Measurements from ENCODE around the gene CCDC174. TPM values are rescaled to one million over a fixed set of nuclear protein-coding genes. Genes with fewer than 3 reads are reported as not detected.

CCDC174 gene
- total and polyA plus RNA-seq, 7 donors, result 10.6 to 24.1 (median 13.5) TPM

DNA sequence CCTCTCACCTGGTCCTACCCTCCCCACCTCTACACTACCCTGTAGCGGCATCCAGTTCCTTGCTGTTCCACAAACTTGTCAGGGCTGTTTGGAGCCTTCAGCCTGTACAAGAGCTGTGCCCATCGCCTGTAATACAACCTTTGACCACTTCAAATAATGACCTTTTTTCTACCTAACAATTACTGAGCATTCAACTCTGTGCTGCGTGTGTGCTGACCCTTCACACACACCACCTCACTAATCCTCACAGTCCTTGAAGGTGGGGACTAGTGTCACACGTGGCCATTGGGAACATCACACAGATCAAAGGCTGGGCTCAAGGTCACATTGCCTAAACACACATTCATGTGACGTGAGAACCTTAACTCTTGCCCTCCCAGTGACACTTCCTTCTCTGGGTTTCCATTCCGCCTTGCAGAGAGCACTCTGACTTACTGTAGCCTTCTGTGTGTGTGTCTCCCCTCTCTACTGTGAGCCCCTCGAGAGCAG is 26.5 kb downstream of the CCDC174 start:
- Histone ChIP-seq H3K4me3 (no peak overlapping the region), H3K9me3 (no peaks in the 10 kb centered on the region), H3K4me1 (no peaks in the 10 kb centered on the region), H3K27ac (no peak overlapping the region), H3K36me3 (ENCODE audit: insufficient read depth in 1 of 2, low read depth in 1 of 2) (peaks cover 0 to 17% of the 10 kb centered on the region in 2 donors), H3K27me3 (ENCODE audit: insufficient read depth in 3 of 3, low read length in 2 of 3) (no peaks in the 10 kb centered on the region)
- intact Hi-C loops (cut with DNase I), result loop anchor here in 1 of 2 donors (5.0 kb wide), 1 partner anchor 104 kb away; no protein-coding TSS in a partner anchor
- no peak for DNase-seq
- no peak for ATAC-seq
- 60 to 65% (median 62%) methylated on average over 7 of the region's 7 CpGs for WGBS, 3 donors
- TF ChIP-seq, protein P1, sequence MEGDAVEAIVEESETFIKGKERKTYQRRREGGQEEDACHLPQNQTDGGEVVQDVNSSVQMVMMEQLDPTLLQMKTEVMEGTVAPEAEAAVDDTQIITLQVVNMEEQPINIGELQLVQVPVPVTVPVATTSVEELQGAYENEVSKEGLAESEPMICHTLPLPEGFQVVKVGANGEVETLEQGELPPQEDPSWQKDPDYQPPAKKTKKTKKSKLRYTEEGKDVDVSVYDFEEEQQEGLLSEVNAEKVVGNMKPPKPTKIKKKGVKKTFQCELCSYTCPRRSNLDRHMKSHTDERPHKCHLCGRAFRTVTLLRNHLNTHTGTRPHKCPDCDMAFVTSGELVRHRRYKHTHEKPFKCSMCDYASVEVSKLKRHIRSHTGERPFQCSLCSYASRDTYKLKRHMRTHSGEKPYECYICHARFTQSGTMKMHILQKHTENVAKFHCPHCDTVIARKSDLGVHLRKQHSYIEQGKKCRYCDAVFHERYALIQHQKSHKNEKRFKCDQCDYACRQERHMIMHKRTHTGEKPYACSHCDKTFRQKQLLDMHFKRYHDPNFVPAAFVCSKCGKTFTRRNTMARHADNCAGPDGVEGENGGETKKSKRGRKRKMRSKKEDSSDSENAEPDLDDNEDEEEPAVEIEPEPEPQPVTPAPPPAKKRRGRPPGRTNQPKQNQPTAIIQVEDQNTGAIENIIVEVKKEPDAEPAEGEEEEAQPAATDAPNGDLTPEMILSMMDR (IDR thresholded peaks at IDR 0.05), result no peak

DNA sequence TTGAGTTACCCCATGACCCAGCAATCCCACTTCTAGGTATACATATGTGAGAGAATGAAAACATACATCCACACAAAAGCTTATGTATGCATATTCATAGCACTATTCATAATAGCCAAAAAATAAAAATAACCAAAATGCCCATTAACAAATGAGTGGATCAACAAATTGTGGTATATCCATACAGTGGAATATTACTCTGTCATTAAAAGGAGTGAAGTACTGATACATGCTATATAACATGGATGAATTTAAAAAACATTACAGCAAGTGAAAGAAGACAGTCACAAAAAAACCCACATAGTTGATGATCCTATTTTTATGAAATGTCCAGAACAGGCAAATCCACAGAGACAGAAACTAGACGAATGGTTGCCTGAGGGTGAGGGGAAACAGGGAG is 28.6 kb downstream of the CCDC174 start:
- H3K36me3 ChIP-seq (ENCODE audit: insufficient read depth in 1 of 2, low read depth in 1 of 2), result peaks cover 0 to 8% of the 10 kb centered on the region in 2 donors
- DNase-seq (no peak), ATAC-seq (no peak)
- intact Hi-C loops (cut with DNase I), result no loop called here
- no peak overlapping the region for H3K4me3 ChIP-seq
- TF ChIP-seq, protein P1 (IDR thresholded peaks at IDR 0.05), result no peak
- no peak overlapping the region for H3K27ac ChIP-seq
- no peaks in the 10 kb centered on the region for H3K9me3 ChIP-seq
- no peaks in the 10 kb centered on the region for H3K4me1 ChIP-seq
- no peaks in the 10 kb centered on the region for H3K27me3 ChIP-seq (ENCODE audit: insufficient read depth in 3 of 3, low read length in 2 of 3)
- 90 to 96% (median 92%) methylated on average over 1 of the region's 1 CpG for WGBS, 3 donors

DNA sequence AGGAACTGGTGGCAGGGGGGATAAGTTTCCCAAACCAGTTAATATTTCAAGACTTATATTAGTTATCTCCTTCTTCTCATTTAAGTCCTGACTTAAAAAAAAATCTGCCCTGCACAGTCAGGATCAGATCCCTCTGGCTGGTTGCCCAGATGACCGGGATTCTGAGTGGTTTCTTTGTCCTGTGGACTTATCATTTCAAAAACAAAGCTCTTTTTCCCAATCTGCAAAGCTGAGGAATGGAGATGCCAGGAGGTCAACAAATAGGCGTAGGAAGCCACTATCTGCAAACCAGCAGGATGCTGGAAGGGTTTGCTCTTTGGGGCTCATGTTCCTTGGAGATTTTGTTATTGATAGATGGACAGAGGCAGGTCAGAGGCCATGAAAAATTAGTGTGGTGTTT is 29.2 kb downstream of the CCDC174 start:
- intact Hi-C loops (cut with DNase I), result no loop called here
- peaks cover 0 to 5% of the 10 kb centered on the region in 2 donors for H3K36me3 ChIP-seq (ENCODE audit: insufficient read depth in 1 of 2, low read depth in 1 of 2)
- TF ChIP-seq, protein P1 (IDR thresholded peaks at IDR 0.05), result no peak
- no peak for DNase-seq
- no peak for ATAC-seq
- H3K4me1 ChIP-seq, result no peaks in the 10 kb centered on the region
- H3K27me3 ChIP-seq (ENCODE audit: insufficient read depth in 3 of 3, low read length in 2 of 3), result no peaks in the 10 kb centered on the region
- no peaks in the 10 kb centered on the region for H3K9me3 ChIP-seq
- H3K4me3 ChIP-seq, result no peak overlapping the region
- no peak overlapping the region for H3K27ac ChIP-seq
- WGBS, 3 donors, result 42 to 45% (median 42%) methylated on average over 2 of the region's 2 CpGs

DNA sequence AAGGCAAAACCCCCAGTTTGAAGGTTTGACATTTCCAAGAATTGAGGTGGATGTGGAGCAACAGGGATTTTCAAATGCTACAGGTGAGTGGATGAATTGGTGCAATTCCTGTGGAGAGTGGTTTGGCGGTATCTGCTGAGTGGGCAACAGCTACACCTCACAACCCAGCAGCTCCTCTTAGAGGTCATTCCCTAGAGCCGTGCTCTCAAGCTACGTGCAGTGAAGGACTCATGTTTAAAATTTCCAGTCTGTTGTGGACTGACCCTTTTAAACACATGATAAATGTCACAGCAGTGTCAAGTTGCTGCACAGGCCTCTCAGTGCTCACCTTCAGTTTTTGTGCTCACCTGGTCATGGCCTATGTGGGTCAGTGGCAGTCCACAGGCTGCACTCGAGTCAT is 32.9 kb downstream of the CCDC174 start:
- intact Hi-C loops (cut with DNase I), result no loop called here
- TF ChIP-seq, protein P1 (IDR thresholded peaks at IDR 0.05), result no peak
- no peak overlapping the region for H3K27ac ChIP-seq
- H3K36me3 ChIP-seq (ENCODE audit: insufficient read depth in 1 of 2, low read depth in 1 of 2), result no peaks in the 10 kb centered on the region
- DNase-seq, result no peak
- no peaks in the 10 kb centered on the region for H3K4me1 ChIP-seq
- ATAC-seq, result no peak
- H3K27me3 ChIP-seq (ENCODE audit: insufficient read depth in 3 of 3, low read length in 2 of 3), result no peaks in the 10 kb centered on the region
- WGBS, 3 donors, result 94 to 97% (median 94%) methylated on average over 4 of the region's 4 CpGs
- no peaks in the 10 kb centered on the region for H3K9me3 ChIP-seq
- no peak overlapping the region for H3K4me3 ChIP-seq

DNA sequence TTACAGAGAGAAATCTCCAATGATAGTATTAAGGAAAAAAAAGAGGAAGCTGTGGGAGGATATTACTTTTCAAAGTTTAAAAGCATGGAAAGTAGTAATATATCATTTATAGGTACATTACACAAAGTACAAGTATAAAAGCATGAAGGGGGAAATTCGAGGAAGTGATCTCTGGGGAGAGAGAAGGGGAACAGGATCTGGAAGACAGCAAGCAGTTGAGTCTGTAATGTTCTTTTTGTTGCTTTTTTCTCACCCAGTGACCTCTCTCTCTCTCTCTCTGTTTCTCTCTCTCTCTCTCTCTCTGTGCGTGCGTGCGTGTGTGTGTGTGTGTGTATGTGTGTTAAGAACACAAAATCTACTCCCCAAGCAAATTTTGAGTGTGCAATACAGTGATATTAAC is 33.6 kb downstream of the CCDC174 start:
- no peaks in the 10 kb centered on the region for H3K36me3 ChIP-seq (ENCODE audit: insufficient read depth in 1 of 2, low read depth in 1 of 2)
- H3K27ac ChIP-seq, result no peak overlapping the region
- no peaks in the 10 kb centered on the region for H3K4me1 ChIP-seq
- H3K27me3 ChIP-seq (ENCODE audit: insufficient read depth in 3 of 3, low read length in 2 of 3), result no peaks in the 10 kb centered on the region
- no peak overlapping the region for H3K4me3 ChIP-seq
- ATAC-seq, result no peak
- TF ChIP-seq, protein P1 (IDR thresholded peaks at IDR 0.05), result no peak
- intact Hi-C loops (cut with DNase I), result no loop called here
- no peaks in the 10 kb centered on the region for H3K9me3 ChIP-seq
- DNase-seq, result no peak
- WGBS, 3 donors, result 44 to 56% (median 55%) methylated on average over 4 of the region's 4 CpGs
